A673 (cell line): Measurements from ENCODE around the gene SLC27A4. TPM values are rescaled to one million over a fixed set of nuclear protein-coding genes. Genes with fewer than 3 reads are reported as not detected.

ENCODE experiments used
- BruUV-seq: library from RNA; stranded (reverse); fragments of 400-500 nt; replicated peaks from 2 replicates; lab custom pipeline; 2021; lab: Mats Ljungman, UMichigan
- CTCF ChIA-PET: fragments of 300-600 bp; sonication (Branson Sonifier 250); formaldehyde crosslinking; loops from one replicate; lab custom pipeline; 2022; ENCODE audit warnings: antibody characterized with exemption; lab: Charles Lee
- POLR2A ChIA-PET: fragments of 300-600 bp; sonication (Branson Sonifier 250); formaldehyde crosslinking; loops from one replicate; lab custom pipeline; 2022; ENCODE audit warnings: antibody characterized with exemption; ENCODE audit not compliant: low non-redundant PET; lab: Charles Lee
- DNase-seq: peaks from one replicate; pipeline ENCODE4 v3.0.0-alpha.2; 2015; ENCODE audit warnings: low spot score
- H3K27ac ChIP-seq: fragments of 200-600 bp; sonication (generic); 2 replicates; pipeline ENCODE4 v1.5.1; 2016; ENCODE audit warnings: mixed run types, low read depth, mild to moderate bottlenecking, mixed read lengths, antibody characterized with exemption, low read length; ENCODE audit not compliant: poor library complexity, severe bottlenecking
- H3K27me3 ChIP-seq: fragments of 200-600 bp; sonication (generic); replicated peaks from 2 replicates; pipeline ENCODE4 v1.6.1; 2017; ENCODE audit warnings: mixed run types, low read depth, mild to moderate bottlenecking, mixed read lengths, antibody characterized with exemption, low read length; ENCODE audit not compliant: insufficient read depth, poor library complexity
- H3K36me3 ChIP-seq: fragments of 200-600 bp; sonication (generic); 2 replicates; pipeline ENCODE4 v1.6.1; 2016; ENCODE audit warnings: mixed run types, mild to moderate bottlenecking, mixed read lengths, antibody characterized with exemption, low read length; ENCODE audit not compliant: insufficient read depth, poor library complexity, severe bottlenecking
- H3K4me1 ChIP-seq: fragments of 200-600 bp; sonication (generic); 2 replicates; pipeline ENCODE4 v1.6.1; 2017; ENCODE audit warnings: mixed run types, mild to moderate bottlenecking, mixed read lengths, antibody characterized with exemption, low read length; ENCODE audit not compliant: insufficient read depth, poor library complexity, severe bottlenecking
- H3K4me3 ChIP-seq: fragments of 200-600 bp; sonication (generic); 2 replicates; pipeline ENCODE4 v1.5.1; 2016; ENCODE audit warnings: low read depth, mixed run types, mild to moderate bottlenecking, mixed read lengths, low read length; ENCODE audit not compliant: poor library complexity, severe bottlenecking
- H3K9me3 ChIP-seq: fragments of 200-600 bp; sonication (generic); 2 replicates; pipeline ENCODE4 v1.6.1; 2016; ENCODE audit warnings: mixed run types, low read depth, mild to moderate bottlenecking, mixed read lengths, antibody characterized with exemption, low read length; ENCODE audit not compliant: poor library complexity, severe bottlenecking
- CTCF ChIP-seq: fragments of 300-800, 200-600 bp; sonication (generic); conservative IDR thresholded peaks from 2 replicates; pipeline ENCODE4 v1.5.1; 2017; ENCODE audit warnings: low read depth, mild to moderate bottlenecking, antibody characterized with exemption, low read length, moderate library complexity, mixed read lengths
- EZH2 ChIP-seq: fragments of 200-600 bp; sonication (generic); IDR thresholded peaks from 2 replicates; pipeline ENCODE4 v1.6.1; 2017; ENCODE audit warnings: borderline replicate concordance, low read depth, mild to moderate bottlenecking, mixed read lengths, antibody characterized with exemption, low read length; ENCODE audit not compliant: poor library complexity, severe bottlenecking
- intact Hi-C: fragments of 100-400 bp; cut with micrococcal nuclease; formaldehyde crosslinking; loops from one replicate; pipeline ENCODE4 v1.10.0; 2022; ENCODE audit not compliant: unreplicated experiment
- total RNA-seq: library from RNA; stranded (reverse); gene quantifications from 2 replicates; pipeline ENCODE4 v1.2.3, GENCODE V29; 2021

The SLC27A4 gene
- total RNA-seq, 1 experiment from 2014 or later: 39.1 TPM

GRCh38 chr9:128341435-128341849 is 1.1 kb downstream of the SLC27A4 start:
- intact Hi-C loops: loop anchor here (2.0 kb wide), 1 partner anchor 47 kb away; no protein-coding TSS in a partner anchor
- DNase-seq: peak; percentile 68
- H3K27me3 ChIP-seq: no peaks in the 10 kb centered on the region
- H3K36me3 ChIP-seq: peaks cover 21% of the 10 kb centered on the region
- BruUV-seq: no TSS peak
- ChIA-PET CTCF (interaction anchor here (0.6 to 1.3 kb wide), 3 partner anchors 21 to 1459 kb away, joined by 4 to 6 read pairs (median 5); no protein-coding TSS in a partner anchor), POLR2A (no interaction called here)
- H3K4me3 ChIP-seq: peak overlapping the region; percentile 92
- no peaks in the 10 kb centered on the region for H3K9me3 ChIP-seq
- no peak overlapping the region for H3K27ac ChIP-seq
- peaks cover 5% of the 10 kb centered on the region for H3K4me1 ChIP-seq
- no peak for TF ChIP-seq EZH2
- peak; percentile 67 for TF ChIP-seq CTCF

DNA sequence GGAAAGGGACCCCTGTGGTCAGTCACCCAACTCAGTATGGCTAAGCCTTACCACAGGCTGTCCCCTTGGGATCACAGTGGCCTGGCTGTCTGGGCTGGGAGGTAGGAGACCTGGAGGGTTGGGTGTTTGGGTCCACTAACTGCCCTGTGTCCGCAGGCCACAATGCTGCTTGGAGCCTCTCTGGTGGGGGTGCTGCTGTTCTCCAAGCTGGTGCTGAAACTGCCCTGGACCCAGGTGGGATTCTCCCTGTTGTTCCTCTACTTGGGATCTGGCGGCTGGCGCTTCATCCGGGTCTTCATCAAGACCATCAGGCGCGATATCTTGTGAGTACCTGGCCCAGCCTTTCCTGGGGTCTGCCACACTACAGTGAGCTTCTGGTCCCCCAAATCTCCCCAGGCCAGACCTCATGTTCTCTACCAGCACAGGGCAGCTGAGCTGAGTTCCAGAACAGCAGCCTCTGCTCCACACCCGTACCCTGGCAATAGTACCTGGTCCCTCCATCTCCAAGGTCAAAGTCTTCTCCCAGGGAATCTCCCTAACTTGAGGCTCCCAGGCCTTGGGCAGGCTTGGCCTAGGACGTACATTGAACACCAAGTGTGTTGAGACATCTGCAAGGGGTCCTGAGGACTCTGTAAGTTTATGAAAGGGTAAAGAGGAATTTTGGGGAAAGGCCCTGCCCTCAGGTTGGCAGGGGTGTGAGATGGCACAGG is 2.8 kb downstream of the SLC27A4 start:
- no peak overlapping the region for H3K4me3 ChIP-seq
- TF ChIP-seq EZH2: no peak
- no peak for TF ChIP-seq CTCF
- no peak for DNase-seq
- ChIA-PET CTCF (interaction anchor here (0.7 kb wide), 1 partner anchor 13 kb away, joined by 3 read pairs; no protein-coding TSS in a partner anchor), POLR2A (no interaction called here)
- H3K36me3 ChIP-seq: peaks cover 28% of the 10 kb centered on the region
- no peaks in the 10 kb centered on the region for H3K9me3 ChIP-seq
- BruUV-seq: no TSS peak
- peaks cover 5% of the 10 kb centered on the region for H3K4me1 ChIP-seq
- intact Hi-C loops: no loop called here
- no peaks in the 10 kb centered on the region for H3K27me3 ChIP-seq
- H3K27ac ChIP-seq: no peak overlapping the region

- TF ChIP-seq CTCF (no peak), EZH2 (no peak)
- Histone ChIP-seq H3K27me3 (no peaks in the 10 kb centered on the region), H3K36me3 (peaks cover 33% of the 10 kb centered on the region), H3K4me1 (peaks cover 5% of the 10 kb centered on the region), H3K9me3 (no peaks in the 10 kb centered on the region), H3K4me3 (no peak overlapping the region), H3K27ac (no peak overlapping the region)
- intact Hi-C loops: no loop called here
- no TSS peak for BruUV-seq
- ChIA-PET POLR2A (no interaction called here), CTCF (interaction anchor here (0.7 kb wide), 1 partner anchor 12 kb away, joined by 3 read pairs; no protein-coding TSS in a partner anchor)
- no peak for DNase-seq
Observed at GRCh38 chr9:128343855-128344254, 3.5 kb downstream of the SLC27A4 start.
